H1 (cell line): Measurements from ENCODE around the gene SLC4A1.

Source experiments
- POLR2A ChIP-seq, 2 experiments: IDR thresholded peaks; 1 replicate in 1 of 2; 2 replicates in 1 of 2; pipeline ENCODE4 v1.6.1; 2011; ENCODE audit warnings: low read depth in 2 of 2, low read length in 2 of 2, mild to moderate bottlenecking in 2 of 2; ENCODE audit errors: control extremely low read depth in 1 of 2
- RXRA ChIP-seq: IDR thresholded peaks from 2 replicates; pipeline ENCODE4 v1.6.1; 2011; ENCODE audit warnings: low read depth, mild to moderate bottlenecking, low read length, moderate library complexity; ENCODE audit not compliant: insufficient read depth
- TAF1 ChIP-seq: IDR thresholded peaks from 2 replicates; pipeline ENCODE4 v1.6.1; 2011; ENCODE audit warnings: mild to moderate bottlenecking, low read depth, low read length

DNA sequence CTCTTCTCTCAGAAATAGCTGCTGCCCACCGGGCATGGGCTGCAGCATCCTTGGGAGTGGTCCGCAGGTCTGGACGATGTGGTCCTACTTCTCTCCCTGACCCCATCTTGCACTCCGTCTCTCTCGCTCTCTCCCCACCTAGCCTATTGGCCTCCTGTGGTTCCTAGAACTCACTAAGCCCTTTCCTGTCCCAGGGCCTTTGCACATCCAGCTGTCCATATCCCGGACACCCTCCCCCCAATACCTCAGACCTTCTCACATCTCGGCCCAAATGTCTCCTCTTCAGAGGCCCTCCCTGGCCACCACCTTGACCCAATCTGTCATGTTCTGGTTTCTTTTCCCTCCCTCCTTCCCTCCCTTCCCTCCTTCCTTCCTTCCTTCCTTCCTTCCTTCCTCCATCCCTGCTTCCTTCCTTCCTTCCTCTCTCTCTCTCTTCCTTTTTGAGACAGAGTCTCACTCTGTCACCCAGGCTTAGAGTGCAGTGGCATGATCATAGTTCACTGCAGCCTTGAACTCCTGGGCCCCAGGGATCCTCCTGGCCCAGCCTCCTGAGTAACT is 4.5 kb downstream of the SLC4A1 start:
- no peak for TF ChIP-seq POLR2A (IDR thresholded peaks at IDR 0.05; ENCODE audit: control extremely low read depth in 1 of 2, low read depth in 2 of 2, low read length in 2 of 2)
- TF ChIP-seq TAF1, result no peak
- no peak for TF ChIP-seq RXRA
